ENCODE data around the gene CACNA1C.

The CACNA1C gene

DNA sequence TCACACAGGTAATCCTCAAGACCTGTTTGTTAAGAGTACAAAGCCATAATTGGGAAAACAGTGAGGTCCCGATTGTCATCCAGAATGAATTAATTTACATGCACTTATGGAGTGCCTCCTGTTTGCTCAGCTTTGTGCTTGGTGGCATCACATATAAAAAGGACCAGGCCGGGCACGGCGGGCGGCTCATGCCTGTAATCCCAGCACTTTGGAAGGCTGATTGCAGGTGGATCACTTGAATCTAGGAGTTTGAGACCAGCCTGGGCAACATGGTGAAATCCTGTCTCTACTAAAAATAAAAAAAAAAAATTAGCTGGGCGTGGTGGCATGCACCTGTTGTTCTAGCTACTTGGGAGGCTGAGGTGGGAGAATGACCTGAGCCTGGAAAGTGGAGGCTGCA, 247.4 kb downstream of the CACNA1C start:
- Histone ChIP-seq H2AFZ (ENCODE audit: low read depth) (no peak overlapping the region), H3K4me2 (no peak overlapping the region), H3K27me3 (ENCODE audit: insufficient read depth, low read depth) (no peaks in the 10 kb centered on the region), H3K79me2 (ENCODE audit: insufficient read depth, low read depth) (no peaks in the 10 kb centered on the region), H3K4me1 (ENCODE audit: low read depth, poor library complexity, severe bottlenecking) (no peaks in the 10 kb centered on the region), H3K9ac (no peak overlapping the region), H3K36me3 (ENCODE audit: insufficient read depth) (no peaks in the 10 kb centered on the region), H3K27ac (no peak overlapping the region), H3K4me3 (IDR thresholded peaks at IDR 0.05; ENCODE audit: insufficient read depth, low read depth, low read length) (no peak overlapping the region), H4K20me1 (ENCODE audit: insufficient read depth) (no peaks in the 10 kb centered on the region)
- TF ChIP-seq, protein P1, sequence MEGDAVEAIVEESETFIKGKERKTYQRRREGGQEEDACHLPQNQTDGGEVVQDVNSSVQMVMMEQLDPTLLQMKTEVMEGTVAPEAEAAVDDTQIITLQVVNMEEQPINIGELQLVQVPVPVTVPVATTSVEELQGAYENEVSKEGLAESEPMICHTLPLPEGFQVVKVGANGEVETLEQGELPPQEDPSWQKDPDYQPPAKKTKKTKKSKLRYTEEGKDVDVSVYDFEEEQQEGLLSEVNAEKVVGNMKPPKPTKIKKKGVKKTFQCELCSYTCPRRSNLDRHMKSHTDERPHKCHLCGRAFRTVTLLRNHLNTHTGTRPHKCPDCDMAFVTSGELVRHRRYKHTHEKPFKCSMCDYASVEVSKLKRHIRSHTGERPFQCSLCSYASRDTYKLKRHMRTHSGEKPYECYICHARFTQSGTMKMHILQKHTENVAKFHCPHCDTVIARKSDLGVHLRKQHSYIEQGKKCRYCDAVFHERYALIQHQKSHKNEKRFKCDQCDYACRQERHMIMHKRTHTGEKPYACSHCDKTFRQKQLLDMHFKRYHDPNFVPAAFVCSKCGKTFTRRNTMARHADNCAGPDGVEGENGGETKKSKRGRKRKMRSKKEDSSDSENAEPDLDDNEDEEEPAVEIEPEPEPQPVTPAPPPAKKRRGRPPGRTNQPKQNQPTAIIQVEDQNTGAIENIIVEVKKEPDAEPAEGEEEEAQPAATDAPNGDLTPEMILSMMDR (conservative IDR thresholded peaks at IDR 0.05; ENCODE audit: low read depth, low read length), result no peak

DNA sequence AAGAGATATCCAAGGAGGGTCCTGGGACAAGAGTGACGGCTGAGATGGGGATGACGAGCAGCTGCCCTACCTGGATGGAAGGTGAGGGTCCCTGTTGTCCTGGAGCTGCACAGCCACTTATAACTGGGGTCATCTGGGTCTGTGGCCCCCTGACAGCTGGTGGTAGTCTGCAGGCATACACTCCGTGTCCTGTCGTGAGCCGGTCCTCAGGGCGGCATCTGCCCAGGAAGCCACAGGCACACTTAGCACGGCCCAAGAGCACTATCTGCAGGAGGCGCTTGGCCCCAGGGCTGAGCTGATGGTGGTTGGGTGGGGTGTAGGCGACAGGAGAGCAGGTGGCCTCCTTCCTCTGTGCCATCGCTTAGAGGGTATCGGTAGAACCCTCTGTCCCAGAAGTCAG, 248.1 kb downstream of the CACNA1C start:
- TF ChIP-seq, protein P1 (conservative IDR thresholded peaks at IDR 0.05; ENCODE audit: low read depth, low read length), result no peak
- Histone ChIP-seq H4K20me1 (ENCODE audit: insufficient read depth) (no peaks in the 10 kb centered on the region), H3K79me2 (ENCODE audit: insufficient read depth, low read depth) (no peaks in the 10 kb centered on the region), H3K27ac (no peak overlapping the region), H3K4me3 (IDR thresholded peaks at IDR 0.05; ENCODE audit: insufficient read depth, low read depth, low read length) (no peak overlapping the region), H3K36me3 (ENCODE audit: insufficient read depth) (no peaks in the 10 kb centered on the region), H2AFZ (ENCODE audit: low read depth) (no peak overlapping the region), H3K4me2 (no peak overlapping the region), H3K4me1 (ENCODE audit: low read depth, poor library complexity, severe bottlenecking) (no peaks in the 10 kb centered on the region), H3K27me3 (ENCODE audit: insufficient read depth, low read depth) (no peaks in the 10 kb centered on the region), H3K9ac (no peak overlapping the region)

DNA sequence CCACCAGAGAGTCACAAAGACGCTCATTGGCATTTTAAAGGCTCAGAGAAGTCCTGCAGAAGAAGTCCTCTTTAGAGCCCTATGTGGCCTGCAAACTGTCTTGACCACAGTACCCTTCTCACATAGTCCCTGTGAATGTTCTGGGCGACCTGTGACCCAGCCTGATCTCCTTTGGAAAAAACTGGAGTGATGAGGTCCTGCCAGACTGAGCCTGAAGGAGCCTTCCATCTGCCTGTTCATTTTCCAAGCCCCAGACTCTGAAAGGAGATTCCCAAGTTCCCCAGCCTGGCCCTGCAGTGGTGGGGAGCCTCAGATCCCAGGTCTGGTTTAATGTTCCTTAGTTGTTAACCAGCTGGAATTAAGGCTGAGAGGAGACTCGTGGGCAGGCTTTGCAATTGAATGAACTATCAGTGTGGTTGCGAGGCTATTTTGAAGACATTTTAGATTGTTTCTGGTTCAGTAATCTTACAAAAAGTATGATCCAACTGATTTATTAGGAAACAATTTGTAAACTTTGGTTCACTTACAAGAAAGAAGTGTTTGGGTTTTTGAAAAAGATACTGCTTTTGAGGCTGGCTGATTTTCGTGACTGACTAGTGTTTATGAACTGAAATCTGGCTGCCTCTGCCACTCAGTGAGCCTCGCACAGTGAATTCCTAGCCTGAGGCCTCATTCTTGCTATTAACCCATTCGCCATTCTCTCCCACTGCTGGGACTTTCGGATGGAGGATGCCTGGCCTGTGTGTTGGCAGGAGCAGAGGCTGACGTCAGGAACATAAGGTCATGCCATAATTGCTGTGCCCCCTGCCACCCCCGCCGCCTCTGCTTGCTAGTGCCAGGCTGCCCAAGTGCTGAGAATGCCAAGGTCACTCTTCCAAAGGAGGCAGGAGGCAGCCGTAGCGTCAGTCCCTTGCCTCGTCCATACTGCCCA, 249.0 kb downstream of the CACNA1C start:
- Histone ChIP-seq H3K27ac (no peak overlapping the region), H3K4me1 (ENCODE audit: low read depth, poor library complexity, severe bottlenecking) (no peaks in the 10 kb centered on the region), H3K4me2 (no peak overlapping the region), H3K36me3 (ENCODE audit: insufficient read depth) (no peaks in the 10 kb centered on the region), H3K4me3 (IDR thresholded peaks at IDR 0.05; ENCODE audit: insufficient read depth, low read depth, low read length) (no peak overlapping the region), H3K79me2 (ENCODE audit: insufficient read depth, low read depth) (no peaks in the 10 kb centered on the region), H4K20me1 (ENCODE audit: insufficient read depth) (no peaks in the 10 kb centered on the region), H3K9ac (no peak overlapping the region), H3K27me3 (ENCODE audit: insufficient read depth, low read depth) (no peaks in the 10 kb centered on the region), H2AFZ (ENCODE audit: low read depth) (no peak overlapping the region)
- TF ChIP-seq, protein P1 (conservative IDR thresholded peaks at IDR 0.05; ENCODE audit: low read depth, low read length), result no peak

DNA sequence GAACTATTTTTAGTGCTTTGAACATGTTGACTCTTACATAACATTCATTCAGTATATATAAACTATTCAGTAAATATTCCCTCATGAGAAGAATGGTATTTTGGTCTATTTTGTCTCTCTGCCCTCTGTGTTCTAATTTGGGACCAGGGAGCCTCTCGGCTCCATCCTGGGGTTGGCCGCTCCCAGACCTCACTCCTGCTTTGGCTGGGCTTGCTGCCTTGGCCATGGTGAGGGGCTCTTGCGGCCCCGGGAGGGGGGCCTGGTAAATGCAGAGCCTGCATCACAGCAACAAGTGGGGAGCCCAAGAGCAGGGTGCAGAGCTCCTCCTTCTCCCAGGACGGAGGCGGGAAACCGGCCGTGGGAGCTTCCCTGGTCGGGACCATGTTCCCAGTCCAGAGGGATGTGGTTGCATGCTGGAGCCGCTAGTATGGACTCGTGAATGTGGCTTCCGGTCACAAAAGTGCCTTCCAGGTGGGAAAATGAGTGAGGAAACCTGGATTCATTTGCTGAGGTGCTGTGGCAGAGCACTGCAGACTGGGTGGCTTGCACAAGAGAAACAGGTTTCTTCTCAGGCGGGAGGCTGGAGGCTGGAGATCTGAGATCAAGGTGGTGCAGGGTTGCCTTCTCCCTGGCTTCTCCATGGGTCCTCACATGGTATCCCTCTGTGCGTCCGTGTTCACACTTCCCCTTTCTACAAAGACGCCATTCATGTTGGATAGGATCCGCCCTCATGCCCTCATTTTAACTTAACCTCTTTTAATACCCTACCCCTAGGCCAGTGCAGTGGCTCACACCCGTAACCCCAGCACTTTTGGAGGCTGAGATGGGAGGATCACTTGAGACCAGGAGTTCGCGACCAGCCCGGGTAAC, 250.2 kb downstream of the CACNA1C start:
- TF ChIP-seq, protein P1 (conservative IDR thresholded peaks at IDR 0.05; ENCODE audit: low read depth, low read length), result no peak
- no peaks in the 10 kb centered on the region for H3K79me2 ChIP-seq (ENCODE audit: insufficient read depth, low read depth)
- no peaks in the 10 kb centered on the region for H3K27me3 ChIP-seq (ENCODE audit: insufficient read depth, low read depth)
- no peak overlapping the region for H3K9ac ChIP-seq
- no peak overlapping the region for H3K4me3 ChIP-seq (IDR thresholded peaks at IDR 0.05; ENCODE audit: insufficient read depth, low read depth, low read length)
- no peaks in the 10 kb centered on the region for H3K4me1 ChIP-seq (ENCODE audit: low read depth, poor library complexity, severe bottlenecking)
- no peak overlapping the region for H3K4me2 ChIP-seq
- H3K27ac ChIP-seq, result no peak overlapping the region
- H4K20me1 ChIP-seq (ENCODE audit: insufficient read depth), result no peaks in the 10 kb centered on the region
- no peaks in the 10 kb centered on the region for H3K36me3 ChIP-seq (ENCODE audit: insufficient read depth)
- no peak overlapping the region for H2AFZ ChIP-seq (ENCODE audit: low read depth)
